ENCODE results near the gene ANP32D.
"Not testable (repeated sequence)": the region's sequence is repeated elsewhere in the genome, so short reads cannot be mapped to it uniquely, and the experiment has no call there.

The ANP32D gene

GRCh38 chr12:48500281-48500680 is 27.9 kb downstream of the ANP32D start:
- in situ Hi-C loops (cut with MboI; ENCODE audit: low sequenced_read_pairs): not testable (repeated sequence)

DNA sequence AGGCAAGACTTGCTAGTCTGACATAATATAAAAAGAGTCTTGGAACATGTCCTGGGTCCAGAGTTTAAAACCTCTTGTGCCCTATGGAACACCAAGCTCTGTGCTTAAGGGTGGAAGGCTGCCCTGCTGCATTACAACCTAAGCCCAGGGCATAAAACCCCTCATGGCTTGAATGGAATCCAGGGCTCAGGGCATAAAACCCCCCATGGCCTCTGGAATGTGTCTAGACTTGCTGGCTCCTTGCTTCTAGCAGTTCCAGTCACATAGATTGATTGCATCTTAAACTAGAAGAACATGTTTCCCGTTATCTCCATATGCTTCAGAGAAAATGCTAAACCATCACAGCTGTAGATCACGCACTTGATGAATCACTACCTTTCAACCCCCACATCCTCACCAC is 34.5 kb downstream of the ANP32D start:
- in situ Hi-C loops (cut with MboI; ENCODE audit: low sequenced_read_pairs): not testable (repeated sequence)

GRCh38 chr12:48508987-48509386 is 36.6 kb downstream of the ANP32D start:
- in situ Hi-C loops (cut with MboI; ENCODE audit: low sequenced_read_pairs): no loop called here

- in situ Hi-C loops (cut with MboI; ENCODE audit: low sequenced_read_pairs): no loop called here
Observed at GRCh38 chr12:48510111-48510510, 37.8 kb downstream of the ANP32D start.

- in situ Hi-C loops (cut with MboI; ENCODE audit: low sequenced_read_pairs): no loop called here
Observed at GRCh38 chr12:48512855-48513254, 40.5 kb downstream of the ANP32D start.

GRCh38 chr12:48514728-48515127 is 42.4 kb downstream of the ANP32D start:
- in situ Hi-C loops (cut with MboI; ENCODE audit: low sequenced_read_pairs): no loop called here

GRCh38 chr12:48520381-48520780 is 48.0 kb downstream of the ANP32D start:
- in situ Hi-C loops (cut with MboI; ENCODE audit: low sequenced_read_pairs): not testable (repeated sequence)
